Common myeloid progenitor, CD34-positive (primary cell): ENCODE results near the gene CCDC85C.

Source experiments
- CTCF ChIA-PET: fragments of 350-600 bp; sonication (Branson Sonifier 250); formaldehyde crosslinking; loops from one replicate; lab custom pipeline; 2021; ENCODE audit warnings: antibody characterized with exemption; lab: Charles Lee
- POLR2A ChIA-PET: fragments of 350-600 bp; sonication (Branson Sonifier 250); formaldehyde crosslinking; loops from one replicate; lab custom pipeline; 2021; ENCODE audit warnings: antibody characterized with exemption; lab: Charles Lee
- DNase-seq, 3 donors: peaks; one replicate each; pipeline versions ENCODE4 v3.0.0 to v3.0.0-alpha.2; 2013
- H3K27ac ChIP-seq, 2 experiments: 1 replicate in 1 of 2; 2 replicates in 1 of 2; pipeline ENCODE4 v1.7.0; 2013; ENCODE audit warnings: inconsistent platforms in 2 of 2, low read length in 2 of 2, mild to moderate bottlenecking in 2 of 2, low read depth in 1 of 2, moderate library complexity in 1 of 2; ENCODE audit not compliant: severe bottlenecking in 2 of 2, insufficient read depth in 1 of 2, poor library complexity in 1 of 2
- H3K27me3 ChIP-seq, 5 experiments: replicated peaks in 2 of 5; 1 replicate in 3 of 5; 2 replicates in 2 of 5; pipeline versions ENCODE4 v1.6.1 to v1.7.0; 2013; ENCODE audit warnings: low read length in 4 of 5, mild to moderate bottlenecking in 2 of 5, moderate library complexity in 2 of 5, inconsistent platforms in 1 of 5; ENCODE audit not compliant: insufficient read depth in 5 of 5, control insufficient read depth in 4 of 5
- H3K36me3 ChIP-seq, 4 experiments: 1 replicate in 2 of 4; 2 replicates in 2 of 4; pipeline versions ENCODE4 v1.6.1 to v1.7.0; 2013; ENCODE audit warnings: low read length in 3 of 4, control low read depth in 1 of 4, mild to moderate bottlenecking in 1 of 4; ENCODE audit not compliant: control insufficient read depth in 4 of 4, insufficient read depth in 4 of 4
- H3K4me1 ChIP-seq, 4 experiments: 1 replicate in 3 of 4; 2 replicates in 1 of 4; pipeline versions ENCODE4 v1.6.1 to v1.7.1; 2013; ENCODE audit warnings: low read length in 3 of 4, mild to moderate bottlenecking in 3 of 4, control low read depth in 1 of 4, inconsistent platforms in 1 of 4, moderate library complexity in 1 of 4; ENCODE audit not compliant: control insufficient read depth in 4 of 4, insufficient read depth in 4 of 4; ENCODE audit errors: control extremely low read depth in 1 of 4
- H3K4me3 ChIP-seq, 7 experiments: 1 replicate in 4 of 7; 2 replicates in 3 of 7; pipeline versions ENCODE4 v1.5.1 to v1.7.0; 2013; ENCODE audit warnings: mild to moderate bottlenecking in 7 of 7, low read length in 6 of 7, moderate library complexity in 6 of 7, inconsistent platforms in 2 of 7, low read depth in 2 of 7, control low read depth in 1 of 7; ENCODE audit not compliant: insufficient read depth in 4 of 7, control insufficient read depth in 1 of 7; ENCODE audit errors: extremely low read depth in 1 of 7
- H3K9me3 ChIP-seq, 5 experiments: 1 replicate in 4 of 5; 2 replicates in 1 of 5; pipeline versions ENCODE4 v1.6.1 to v1.7.1; 2013; ENCODE audit warnings: low read length in 4 of 5, mild to moderate bottlenecking in 2 of 5, inconsistent platforms in 1 of 5, low read depth in 1 of 5, moderate library complexity in 1 of 5; ENCODE audit not compliant: control insufficient read depth in 4 of 5, insufficient read depth in 2 of 5; ENCODE audit errors: control extremely low read depth in 1 of 5
- WGBS: methylation state at CpG from one replicate; pipeline ENCODE4 v1.1.5; 2013; ENCODE audit not compliant: insufficient coverage; 5-methylcytosine and 5-hydroxymethylcytosine counted together

CCDC85C gene

DNA sequence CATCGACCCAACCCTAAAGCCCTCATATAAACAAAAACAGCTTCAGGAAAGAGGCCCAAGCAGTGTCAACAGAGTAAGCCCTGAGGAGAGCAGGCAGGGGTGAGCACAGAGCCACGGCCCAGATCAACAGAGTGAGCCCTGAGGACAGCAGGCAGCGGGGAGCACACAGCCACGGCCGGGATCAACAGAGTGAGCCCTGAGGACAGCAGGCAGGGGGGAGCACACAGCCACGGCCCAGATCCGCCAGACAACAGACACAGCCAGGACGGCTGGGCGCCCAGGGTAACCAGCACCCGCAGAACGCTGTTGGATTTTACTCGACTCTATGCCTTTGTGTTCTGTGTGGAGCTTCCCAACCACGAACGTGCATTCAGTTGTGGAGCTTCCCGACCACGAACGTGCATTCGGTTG is 15.0 kb downstream of the CCDC85C start:
- Histone ChIP-seq H3K4me1 (peaks cover 0 to 3% (median 2%) of the 10 kb centered on the region in 4 experiments), H3K9me3 (no peaks in the 10 kb centered on the region), H3K36me3 (no peaks in the 10 kb centered on the region), H3K27ac (no peak overlapping the region), H3K27me3 (peaks cover 0 to 2% (median 0%) of the 10 kb centered on the region in 5 experiments), H3K4me3 (no peak overlapping the region)
- no peak for DNase-seq
- ChIA-PET CTCF (no interaction called here), POLR2A (no interaction called here)
- 76% methylated on average over 16 of the region's 18 CpGs for WGBS

DNA sequence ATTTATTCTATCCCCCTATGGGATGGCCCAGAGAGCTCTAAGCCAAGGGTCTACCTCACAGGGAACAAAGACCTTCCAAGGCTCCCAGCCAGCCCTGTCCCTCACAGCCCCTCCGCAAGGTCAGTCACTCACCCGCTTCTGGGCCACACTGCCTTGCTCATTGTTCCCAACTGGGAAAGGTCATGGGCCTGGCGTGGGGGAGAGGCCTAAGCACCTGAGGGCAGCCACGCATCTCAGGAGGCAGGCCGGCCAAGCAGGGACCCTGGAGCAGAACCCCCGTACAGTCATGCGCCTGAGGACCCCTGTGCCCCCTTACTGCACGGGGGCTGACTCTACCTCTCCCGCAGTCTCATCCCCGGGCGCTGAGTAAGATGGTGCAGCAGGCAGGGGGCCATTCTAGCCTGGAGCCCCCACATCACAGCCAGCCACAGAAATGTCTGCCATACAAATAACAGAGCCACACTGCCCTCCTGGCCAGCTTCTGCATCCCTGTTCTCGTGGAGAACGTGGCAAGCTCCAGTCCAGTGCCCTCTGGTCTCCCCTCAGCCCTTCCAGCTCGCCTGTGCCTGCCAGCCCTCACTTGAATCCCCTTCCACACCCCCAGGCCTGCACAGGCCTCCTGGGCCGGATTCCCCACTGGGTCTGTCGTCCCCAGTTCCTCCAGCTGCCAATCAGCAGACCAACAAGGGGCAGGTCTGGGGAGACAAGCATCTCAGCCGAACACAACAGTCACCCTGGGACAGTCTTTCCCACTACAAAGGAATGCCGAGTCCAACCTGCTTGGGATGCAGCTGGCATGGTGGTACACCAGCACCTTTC is 16.3 kb downstream of the CCDC85C start:
- 98% methylated on average over 17 of the region's 18 CpGs for WGBS
- Histone ChIP-seq H3K27ac (no peak overlapping the region), H3K4me3 (no peak overlapping the region), H3K27me3 (peaks cover 0 to 2% (median 0%) of the 10 kb centered on the region in 5 experiments), H3K36me3 (no peaks in the 10 kb centered on the region), H3K4me1 (peaks cover 0 to 3% (median 2%) of the 10 kb centered on the region in 4 experiments), H3K9me3 (no peaks in the 10 kb centered on the region)
- DNase-seq: no peak
- POLR2A ChIA-PET: interaction anchor here (0.6 kb wide), 1 partner anchor 23 kb away, joined by 6 read pairs; no protein-coding TSS in a partner anchor
- CTCF ChIA-PET: no interaction called here

DNA sequence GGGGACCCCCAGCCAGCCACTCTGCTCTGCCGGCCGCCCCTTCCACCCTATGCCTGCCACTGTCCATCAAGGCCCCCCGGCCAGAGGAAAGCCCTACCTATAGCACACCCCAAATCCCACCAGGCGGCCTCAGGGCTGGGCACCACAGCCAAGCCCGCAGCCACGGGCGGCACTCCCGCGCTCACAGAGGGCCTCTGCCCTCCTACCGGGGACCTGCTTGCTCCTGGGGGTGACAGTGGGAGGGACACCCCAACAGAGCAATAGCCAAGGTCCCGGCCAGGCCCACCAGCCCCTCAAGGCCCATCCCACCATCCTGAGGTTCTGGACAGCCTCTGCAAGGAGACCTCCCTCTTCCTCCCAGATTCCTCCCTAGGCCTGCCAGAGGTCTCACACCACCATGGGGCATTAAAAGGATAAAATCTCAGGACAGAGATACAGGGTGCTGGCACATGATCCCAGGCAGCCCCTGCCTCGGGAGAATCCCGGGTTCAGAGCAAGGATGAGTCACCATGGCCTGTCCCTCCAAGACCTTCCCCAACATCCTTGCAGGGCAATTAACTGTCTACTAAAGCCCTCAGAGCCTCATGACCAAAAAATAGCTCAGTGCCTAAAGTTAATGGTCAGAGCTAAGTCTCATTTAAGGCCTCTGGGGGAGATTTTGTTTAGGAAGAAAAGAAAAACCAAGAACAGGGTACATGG is 17.1 kb downstream of the CCDC85C start:
- Histone ChIP-seq H3K27me3 (peaks cover 0 to under 1% (median 0%) of the 10 kb centered on the region in 5 experiments), H3K27ac (no peak overlapping the region), H3K4me3 (no peak overlapping the region), H3K4me1 (peaks cover 0 to 3% (median 2%) of the 10 kb centered on the region in 4 experiments), H3K36me3 (no peaks in the 10 kb centered on the region), H3K9me3 (no peaks in the 10 kb centered on the region)
- ChIA-PET POLR2A (interaction anchor here (0.6 kb wide), 1 partner anchor 24 kb away, joined by 6 read pairs; no protein-coding TSS in a partner anchor), CTCF (no interaction called here)
- no peak for DNase-seq
- WGBS: 96% methylated on average over 10 of the region's 13 CpGs

DNA sequence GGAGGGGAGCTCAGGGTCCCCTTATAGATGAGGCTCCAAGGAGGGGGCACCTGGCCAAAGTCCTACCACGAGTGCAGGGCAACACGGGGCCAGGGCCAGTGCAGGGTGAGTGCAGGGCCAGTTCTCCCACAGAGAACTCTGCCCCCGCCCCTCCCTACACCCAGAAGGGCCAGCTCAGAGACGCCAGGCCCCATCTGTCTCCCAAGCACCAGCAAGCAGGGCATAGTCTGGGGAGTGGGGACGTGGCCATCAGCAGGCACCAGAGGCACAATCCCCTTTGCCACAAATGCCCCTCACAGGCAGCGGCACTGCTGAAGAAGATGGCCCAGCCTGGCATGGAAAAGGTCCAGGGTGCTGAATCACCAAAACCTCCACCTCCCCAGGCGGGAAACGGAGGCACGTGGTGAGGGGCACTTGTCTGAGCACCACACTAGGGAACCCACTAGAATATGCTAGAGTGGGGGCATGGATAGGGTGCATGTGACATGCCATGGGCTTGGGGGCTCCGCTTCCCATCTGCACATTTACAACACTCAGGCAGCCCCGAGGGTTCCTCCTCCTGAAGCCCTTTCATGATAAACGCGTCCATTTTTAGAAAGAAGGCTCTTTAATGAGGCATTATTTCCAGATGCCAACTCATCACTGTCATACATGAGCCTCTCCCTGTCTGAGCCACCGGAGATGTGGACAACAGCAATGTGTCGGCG is 17.8 kb downstream of the CCDC85C start:
- no peak for DNase-seq
- H3K36me3 ChIP-seq: no peaks in the 10 kb centered on the region
- H3K4me1 ChIP-seq: peaks cover 0 to 3% (median 2%) of the 10 kb centered on the region in 4 experiments
- H3K9me3 ChIP-seq: no peaks in the 10 kb centered on the region
- CTCF ChIA-PET: no interaction called here
- no peaks in the 10 kb centered on the region for H3K27me3 ChIP-seq
- H3K27ac ChIP-seq: no peak overlapping the region
- H3K4me3 ChIP-seq: no peak overlapping the region
- POLR2A ChIA-PET: no interaction called here
- WGBS: 99% methylated on average over 12 of the region's 16 CpGs

DNA sequence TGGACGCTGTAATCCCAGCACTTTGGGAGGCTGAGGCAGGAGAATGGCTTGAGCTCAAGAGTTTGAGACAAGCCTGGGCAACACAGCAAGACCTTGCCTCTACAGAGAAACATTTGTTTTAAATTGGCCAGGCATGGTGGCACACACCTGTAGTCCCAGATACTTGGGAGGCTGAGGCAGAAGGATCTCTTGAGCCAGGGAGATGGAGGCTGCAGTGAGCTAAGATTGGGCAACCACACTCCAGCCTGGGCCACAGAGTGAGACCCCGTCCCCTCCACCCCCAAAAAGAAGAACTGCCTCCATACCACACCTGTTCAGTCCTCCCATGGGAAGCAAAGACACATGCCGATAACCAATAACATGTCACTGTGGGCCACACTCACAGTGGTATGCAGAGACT is 19.2 kb downstream of the CCDC85C start:
- WGBS: 100% methylated on average over 2 of the region's 3 CpGs
- no peak for DNase-seq
- no peaks in the 10 kb centered on the region for H3K9me3 ChIP-seq
- H3K4me3 ChIP-seq: no peak overlapping the region
- peaks cover 0 to 3% (median 0%) of the 10 kb centered on the region in 4 experiments for H3K4me1 ChIP-seq
- no peak overlapping the region for H3K27ac ChIP-seq
- H3K36me3 ChIP-seq: no peaks in the 10 kb centered on the region
- ChIA-PET CTCF (interaction anchor here (1.7 kb wide), 1 partner anchor 10 kb away, joined by 4 read pairs; no protein-coding TSS in a partner anchor), POLR2A (no interaction called here)
- H3K27me3 ChIP-seq: no peaks in the 10 kb centered on the region

DNA sequence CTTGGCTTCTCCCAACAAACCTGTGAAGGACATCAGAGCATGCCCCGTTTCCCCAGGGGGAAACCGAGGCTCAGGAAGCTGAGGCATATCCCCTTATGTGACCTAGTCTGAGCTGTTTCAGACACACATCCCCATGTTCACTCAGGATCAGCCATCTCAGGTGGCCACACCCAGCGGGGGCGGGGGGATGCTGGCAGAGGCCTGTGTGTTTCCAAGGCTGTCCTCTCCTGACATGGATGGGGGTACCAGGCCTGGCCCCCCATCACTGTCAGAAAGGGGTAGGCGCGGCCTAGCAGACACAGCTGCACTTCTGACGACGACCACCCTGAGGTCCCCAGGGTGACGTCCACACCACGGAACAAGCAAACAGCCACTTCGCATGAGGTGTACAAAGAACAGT is 22.1 kb downstream of the CCDC85C start:
- DNase-seq: no peak
- Histone ChIP-seq H3K4me3 (no peak overlapping the region), H3K36me3 (no peaks in the 10 kb centered on the region), H3K27me3 (no peaks in the 10 kb centered on the region), H3K9me3 (no peaks in the 10 kb centered on the region), H3K27ac (no peak overlapping the region), H3K4me1 (no peaks in the 10 kb centered on the region)
- POLR2A ChIA-PET: no interaction called here
- CTCF ChIA-PET: no interaction called here
- WGBS: 97% methylated on average over 11 of the region's 11 CpGs
